Liver (tissue), 9 donors: ENCODE results near the gene DNM3. TPM values are rescaled to one million over a fixed set of nuclear protein-coding genes. Genes with fewer than 3 reads are reported as not detected.

ENCODE experiments used
- DNase-seq: peaks from one replicate; pipeline ENCODE4 v3.0.0-alpha.2; 2017; ENCODE audit warnings: low spot score
- H3K27ac ChIP-seq, 2 donors: one replicate each; pipeline ENCODE4 v1.7.0; 2013; ENCODE audit warnings: inconsistent platforms in 2 of 2, low read length in 2 of 2, control low read depth in 1 of 2, low read depth in 1 of 2, mild to moderate bottlenecking in 1 of 2
- H3K27me3 ChIP-seq, 4 donors: one replicate each; pipeline versions ENCODE4 v1.6.1 to v1.7.0; 2013; ENCODE audit warnings: low read length in 3 of 4, inconsistent platforms in 1 of 4, mild to moderate bottlenecking in 1 of 4, moderate library complexity in 1 of 4; ENCODE audit not compliant: control insufficient read depth in 4 of 4, insufficient read depth in 4 of 4
- H3K36me3 ChIP-seq, 4 donors: one replicate each; pipeline versions ENCODE4 v1.6.1 to v1.7.0; 2013; ENCODE audit warnings: low read length in 3 of 4, mild to moderate bottlenecking in 3 of 4, low read depth in 1 of 4, moderate library complexity in 1 of 4; ENCODE audit not compliant: control insufficient read depth in 4 of 4, insufficient read depth in 3 of 4
- H3K4me1 ChIP-seq, 4 donors: one replicate each; pipeline versions ENCODE4 v1.6.1 to v1.7.0; 2013; ENCODE audit warnings: low read length in 3 of 4, mild to moderate bottlenecking in 3 of 4, moderate library complexity in 1 of 4; ENCODE audit not compliant: control insufficient read depth in 4 of 4, insufficient read depth in 4 of 4
- H3K4me3 ChIP-seq, 3 donors: one replicate each; pipeline versions ENCODE4 v1.6.1 to v1.7.0; 2013; ENCODE audit warnings: low read length in 3 of 3, control low read depth in 1 of 3, low read depth in 1 of 3, mild to moderate bottlenecking in 1 of 3
- H3K9ac ChIP-seq, 2 donors: one replicate each; pipeline ENCODE4 v1.7.0; 2013; ENCODE audit warnings: low read length in 2 of 2, mild to moderate bottlenecking in 2 of 2, moderate library complexity in 2 of 2, control low read depth in 1 of 2, low read depth in 1 of 2
- H3K9me3 ChIP-seq, 4 donors: one replicate each; pipeline versions ENCODE4 v1.6.1 to v1.7.0; 2013; ENCODE audit warnings: low read length in 3 of 4; ENCODE audit not compliant: control insufficient read depth in 4 of 4
- EGR1 ChIP-seq, 2 donors: IDR thresholded peaks; 2 replicates each; pipeline ENCODE4 v1.6.1; 2016 to 2018; ENCODE audit warnings: antibody characterized with exemption in 2 of 2, low read depth in 2 of 2
- FOXA1 ChIP-seq: IDR thresholded peaks from 2 replicates; pipeline ENCODE4 v1.6.1; 2016; ENCODE audit warnings: antibody characterized with exemption
- FOXA2 ChIP-seq: IDR thresholded peaks from 2 replicates; pipeline ENCODE4 v1.6.1; 2016; ENCODE audit warnings: antibody characterized with exemption
- GABPA ChIP-seq, 2 donors: IDR thresholded peaks in 1 of 2; conservative IDR thresholded peaks in 1 of 2; 2 replicates each; pipeline ENCODE4 v1.6.1; 2016; ENCODE audit warnings: antibody characterized with exemption in 2 of 2, mild to moderate bottlenecking in 1 of 2, moderate library complexity in 1 of 2
- HNF4A ChIP-seq, 2 donors: conservative IDR thresholded peaks; 2 replicates each; pipeline ENCODE4 v1.6.1; 2016; ENCODE audit warnings: antibody characterized with exemption in 2 of 2, mild to moderate bottlenecking in 2 of 2
- HNF4G ChIP-seq: IDR thresholded peaks from 2 replicates; pipeline ENCODE4 v1.6.1; 2016; ENCODE audit warnings: antibody characterized with exemption
- JUND ChIP-seq, 2 donors: IDR thresholded peaks; 2 replicates each; pipeline ENCODE4 v1.6.1; 2016; ENCODE audit warnings: antibody characterized with exemption in 2 of 2
- NR2F2 ChIP-seq: IDR thresholded peaks from 2 replicates; pipeline ENCODE4 v1.6.1; 2016; ENCODE audit warnings: antibody characterized with exemption
- RAD21 ChIP-seq, 2 donors: IDR thresholded peaks; 2 replicates each; pipeline ENCODE4 v1.6.1; 2016; ENCODE audit warnings: antibody characterized with exemption in 2 of 2, mild to moderate bottlenecking in 2 of 2
- REST ChIP-seq: IDR thresholded peaks from 2 replicates; pipeline ENCODE4 v1.6.1; 2016; ENCODE audit warnings: antibody characterized with exemption, mild to moderate bottlenecking
- RXRA ChIP-seq, 2 donors: IDR thresholded peaks; 2 replicates each; pipeline ENCODE4 v1.6.1; 2017 to 2018; ENCODE audit warnings: antibody characterized with exemption in 2 of 2, mild to moderate bottlenecking in 1 of 2
- SP1 ChIP-seq: IDR thresholded peaks from 2 replicates; pipeline ENCODE4 v1.6.1; 2018; ENCODE audit warnings: antibody characterized with exemption, mild to moderate bottlenecking
- TAF1 ChIP-seq: conservative IDR thresholded peaks from 2 replicates; pipeline ENCODE4 v1.6.1; 2016; ENCODE audit warnings: antibody characterized with exemption, mild to moderate bottlenecking
- YY1 ChIP-seq: IDR thresholded peaks from 2 replicates; pipeline ENCODE4 v1.6.1; 2016; ENCODE audit warnings: antibody characterized with exemption, mild to moderate bottlenecking
- ZBTB33 ChIP-seq: IDR thresholded peaks from 2 replicates; pipeline ENCODE4 v1.6.1; 2016; ENCODE audit warnings: antibody characterized with exemption
- WGBS: extraction: QIAGEN DNeasy Blood & Tissue Kit; methylation state at CpG from one replicate; pipeline ENCODE4 v1.1.7; 2013; 5-methylcytosine and 5-hydroxymethylcytosine counted together
- polyA plus RNA-seq, 2 donors: library from polyadenylated mRNA; stranded (reverse) in 1 of 2; unstranded in 1 of 2; fragments of 200-250 nt in 1 of 2; fragments of >200 nt in 1 of 2; fragmentation: Nextera tagmentation in 1 of 2; extraction: Ambion mirVana in 1 of 2; gene quantifications; one replicate each; pipeline versions ENCODE4 v1.2.1 to v1.2.3, GENCODE V29; 2013 to 2015
- total RNA-seq, 2 donors: library from RNA; depleted of rRNA; stranded (reverse); fragments of >200 nt; gene quantifications; one replicate each; pipeline ENCODE4 v1.2.3, GENCODE V29; 2014
- TF ChIP-seq, protein P1 (sequence below): fragments of 150-350 bp; IDR thresholded peaks from 2 replicates; pipeline ENCODE4 v1.5.1; 2017; ENCODE audit warnings: improper control_type of control experiment, low read depth, low read length; ENCODE audit not compliant: missing input control
- TF ChIP-seq, protein P2 (sequence below): IDR thresholded peaks from 2 replicates; pipeline ENCODE4 v1.6.1; 2016; ENCODE audit warnings: antibody characterized with exemption
- TF ChIP-seq, protein P3 (sequence below): IDR thresholded peaks from 2 replicates; pipeline ENCODE4 v1.6.1; 2016; ENCODE audit warnings: antibody characterized with exemption
- donor health status: healthy.
- donor health status: healthy.
- donor health status: healthy.
- donor health status: healthy.
- donor health status: healthy.

DNM3 gene
- total and polyA plus RNA-seq, 4 donors: 0.08 to 3.2 (median 1.0) TPM

- H3K9me3 ChIP-seq: no peaks in the 10 kb centered on the region
- H3K36me3 ChIP-seq: no peaks in the 10 kb centered on the region
- TF ChIP-seq, protein P1, sequence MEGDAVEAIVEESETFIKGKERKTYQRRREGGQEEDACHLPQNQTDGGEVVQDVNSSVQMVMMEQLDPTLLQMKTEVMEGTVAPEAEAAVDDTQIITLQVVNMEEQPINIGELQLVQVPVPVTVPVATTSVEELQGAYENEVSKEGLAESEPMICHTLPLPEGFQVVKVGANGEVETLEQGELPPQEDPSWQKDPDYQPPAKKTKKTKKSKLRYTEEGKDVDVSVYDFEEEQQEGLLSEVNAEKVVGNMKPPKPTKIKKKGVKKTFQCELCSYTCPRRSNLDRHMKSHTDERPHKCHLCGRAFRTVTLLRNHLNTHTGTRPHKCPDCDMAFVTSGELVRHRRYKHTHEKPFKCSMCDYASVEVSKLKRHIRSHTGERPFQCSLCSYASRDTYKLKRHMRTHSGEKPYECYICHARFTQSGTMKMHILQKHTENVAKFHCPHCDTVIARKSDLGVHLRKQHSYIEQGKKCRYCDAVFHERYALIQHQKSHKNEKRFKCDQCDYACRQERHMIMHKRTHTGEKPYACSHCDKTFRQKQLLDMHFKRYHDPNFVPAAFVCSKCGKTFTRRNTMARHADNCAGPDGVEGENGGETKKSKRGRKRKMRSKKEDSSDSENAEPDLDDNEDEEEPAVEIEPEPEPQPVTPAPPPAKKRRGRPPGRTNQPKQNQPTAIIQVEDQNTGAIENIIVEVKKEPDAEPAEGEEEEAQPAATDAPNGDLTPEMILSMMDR: no peak
- no peak for TF ChIP-seq TAF1
- no peak for TF ChIP-seq EGR1 (IDR thresholded peaks at IDR 0.05; ENCODE audit: low read depth in 2 of 2)
- no peak for TF ChIP-seq FOXA2
- TF ChIP-seq, protein P2, sequence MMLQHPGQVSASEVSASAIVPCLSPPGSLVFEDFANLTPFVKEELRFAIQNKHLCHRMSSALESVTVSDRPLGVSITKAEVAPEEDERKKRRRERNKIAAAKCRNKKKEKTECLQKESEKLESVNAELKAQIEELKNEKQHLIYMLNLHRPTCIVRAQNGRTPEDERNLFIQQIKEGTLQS: no peak
- no peak for TF ChIP-seq GABPA (IDR thresholded peaks at IDR 0.05 in 1 of 2, conservative IDR thresholded peaks at IDR 0.05 in 1 of 2)
- TF ChIP-seq YY1: no peak
- no peak for TF ChIP-seq SP1
- TF ChIP-seq FOXA1: no peak
- TF ChIP-seq HNF4G: no peak
- TF ChIP-seq HNF4A (conservative IDR thresholded peaks at IDR 0.05): no peak
- TF ChIP-seq, protein P3, sequence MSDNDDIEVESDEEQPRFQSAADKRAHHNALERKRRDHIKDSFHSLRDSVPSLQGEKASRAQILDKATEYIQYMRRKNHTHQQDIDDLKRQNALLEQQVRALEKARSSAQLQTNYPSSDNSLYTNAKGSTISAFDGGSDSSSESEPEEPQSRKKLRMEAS: no peak
- TF ChIP-seq NR2F2: no peak
- no peak for TF ChIP-seq JUND (IDR thresholded peaks at IDR 0.05)
- WGBS: 71% methylated on average over 2 of the region's 2 CpGs
- no peak overlapping the region for H3K9ac ChIP-seq
- no peak for DNase-seq
- no peaks in the 10 kb centered on the region for H3K27me3 ChIP-seq
- H3K4me3 ChIP-seq: no peak overlapping the region
- no peak overlapping the region for H3K27ac ChIP-seq
- H3K4me1 ChIP-seq: no peaks in the 10 kb centered on the region
Observed at GRCh38 chr1:172376431-172376830, 535.1 kb downstream of the DNM3 start.

GRCh38 chr1:172377565-172377964 is 536.3 kb downstream of the DNM3 start:
- no peak for DNase-seq
- H3K4me3 ChIP-seq: no peak overlapping the region
- H3K27ac ChIP-seq: no peak overlapping the region
- no peaks in the 10 kb centered on the region for H3K9me3 ChIP-seq
- no peaks in the 10 kb centered on the region for H3K36me3 ChIP-seq
- no peak for TF ChIP-seq REST
- TF ChIP-seq FOXA2: no peak
- no peak for TF ChIP-seq NR2F2
- no peak for TF ChIP-seq JUND (IDR thresholded peaks at IDR 0.05)
- TF ChIP-seq, protein P2: no peak
- no peak for TF ChIP-seq ZBTB33
- no peak for TF ChIP-seq TAF1
- no peak for TF ChIP-seq YY1
- no peak for TF ChIP-seq SP1
- TF ChIP-seq HNF4A (conservative IDR thresholded peaks at IDR 0.05): no peak
- TF ChIP-seq GABPA (IDR thresholded peaks at IDR 0.05 in 1 of 2, conservative IDR thresholded peaks at IDR 0.05 in 1 of 2): no peak
- no peak for TF ChIP-seq RAD21 (IDR thresholded peaks at IDR 0.05)
- TF ChIP-seq, protein P3: no peak
- no peak for TF ChIP-seq RXRA (IDR thresholded peaks at IDR 0.05)
- TF ChIP-seq FOXA1: no peak
- no peak for TF ChIP-seq EGR1 (IDR thresholded peaks at IDR 0.05; ENCODE audit: low read depth in 2 of 2)
- no peak for TF ChIP-seq HNF4G
- TF ChIP-seq, protein P1: no peak
- H3K9ac ChIP-seq: no peak overlapping the region
- no peaks in the 10 kb centered on the region for H3K27me3 ChIP-seq
- no peaks in the 10 kb centered on the region for H3K4me1 ChIP-seq
